CD4-positive, alpha-beta memory T cell (primary cell): Measurements from ENCODE around the gene DSTYK. TPM values are rescaled to one million over a fixed set of nuclear protein-coding genes. Genes with fewer than 3 reads are reported as not detected.

ENCODE experiments used
- CTCF ChIA-PET: fragments of 350-600 bp; sonication (Branson Sonifier 250); formaldehyde crosslinking; loops from one replicate; lab custom pipeline; 2021; ENCODE audit warnings: inconsistent platforms; ENCODE audit not compliant: partially characterized antibody; lab: Charles Lee
- POLR2A ChIA-PET: fragments of 350-600 bp; sonication (Branson Sonifier 250); formaldehyde crosslinking; loops from one replicate; lab custom pipeline; 2021; ENCODE audit not compliant: partially characterized antibody; lab: Charles Lee
- DNase-seq, 5 donors: peaks; one replicate each; pipeline versions ENCODE4 v3.0.0 to v3.0.0-alpha.2; 2020 to 2022; ENCODE audit warnings: mixed read lengths in 1 of 5
- H3K27ac ChIP-seq: one replicate; pipeline ENCODE4 v1.7.0; 2013; ENCODE audit warnings: low read depth, low read length
- H3K27me3 ChIP-seq: 2 replicates; pipeline ENCODE4 v1.7.0; 2013; ENCODE audit warnings: mild to moderate bottlenecking, low read length, moderate library complexity; ENCODE audit not compliant: insufficient read depth
- H3K36me3 ChIP-seq: 2 replicates; pipeline ENCODE4 v1.7.0; 2013; ENCODE audit warnings: mild to moderate bottlenecking, low read length, moderate library complexity; ENCODE audit not compliant: insufficient read depth
- H3K4me1 ChIP-seq: 2 replicates; pipeline ENCODE4 v1.7.0; 2013; ENCODE audit warnings: mild to moderate bottlenecking, low read length, moderate library complexity; ENCODE audit not compliant: insufficient read depth
- H3K4me3 ChIP-seq, 2 donors: one replicate each; pipeline ENCODE4 v1.7.0; 2013; ENCODE audit warnings: low read length in 2 of 2, mild to moderate bottlenecking in 1 of 2
- H3K9me3 ChIP-seq, 2 donors: one replicate each; pipeline ENCODE4 v1.7.0; 2013; ENCODE audit warnings: low read length in 2 of 2, control low read depth in 1 of 2; ENCODE audit not compliant: control insufficient read depth in 1 of 2
- H3K27ac Mint-ChIP-seq, 7 donors: one replicate each; pipeline ENCODE4 v1.8.0; 2020 to 2021; ENCODE audit warnings: mixed read lengths in 7 of 7, mild to moderate bottlenecking in 6 of 7, inconsistent platforms in 3 of 7, moderate library complexity in 3 of 7
- H3K27me3 Mint-ChIP-seq, 2 donors: one replicate each; pipeline ENCODE4 v1.8.0; 2020 to 2021; ENCODE audit warnings: mixed read lengths in 2 of 2
- H3K36me3 Mint-ChIP-seq, 2 donors: one replicate each; pipeline ENCODE4 v1.8.0; 2020 to 2021; ENCODE audit warnings: mixed read lengths in 2 of 2, inconsistent platforms in 1 of 2, mild to moderate bottlenecking in 1 of 2
- H3K4me1 Mint-ChIP-seq, 4 donors: one replicate each; pipeline ENCODE4 v1.8.0; 2020 to 2021; ENCODE audit warnings: mixed read lengths in 4 of 4, mild to moderate bottlenecking in 1 of 4
- H3K4me3 Mint-ChIP-seq, 8 donors: one replicate each; pipeline ENCODE4 v1.8.0; 2020 to 2021; ENCODE audit warnings: mixed read lengths in 8 of 8, mild to moderate bottlenecking in 7 of 8, moderate library complexity in 6 of 8, inconsistent platforms in 3 of 8
- H3K9me3 Mint-ChIP-seq, 8 donors: one replicate each; pipeline ENCODE4 v1.8.0; 2020 to 2021; ENCODE audit warnings: mixed read lengths in 8 of 8, mild to moderate bottlenecking in 5 of 8, inconsistent platforms in 3 of 8, moderate library complexity in 1 of 8
- intact Hi-C: fragments of 100-400 bp; cut with micrococcal nuclease; formaldehyde crosslinking; loops from one replicate; pipeline ENCODE4 v1.15.1; 2023
- polyA plus RNA-seq, 2 donors: library from polyadenylated mRNA; unstranded; fragments of 300-500 nt; fragmentation: Illumina TruSeq; gene quantifications; one replicate each; pipeline ENCODE4 v1.2.3, GENCODE V29; 2021
- total RNA-seq, 2 experiments: library from RNA; stranded (reverse); gene quantifications; one replicate each; pipeline ENCODE4 v1.2.3, GENCODE V29; 2021

DSTYK gene
- total and polyA plus RNA-seq, 4 experiments from 2014 or later: 5.3 to 16.6 (median 12.6) TPM

GRCh38 chr1:205240569-205240968 lies 29.1 kb upstream of the DSTYK start:
- no peaks in the 10 kb centered on the region for H3K9me3 ChIP-seq
- CTCF ChIA-PET: interaction anchor here (4.0 kb wide), 1 partner anchor 11 kb away, joined by 22 read pairs; no protein-coding TSS in a partner anchor
- H3K4me3 ChIP-seq: no peak overlapping the region
- no peak for DNase-seq
- H3K27ac ChIP-seq: no peak overlapping the region
- Mint-ChIP-seq H3K27ac (no peak overlapping the region), H3K4me3 (no peak overlapping the region), H3K4me1 (peaks cover 0 to 8% (median 1%) of the 10 kb centered on the region in 4 donors), H3K36me3 (no peaks in the 10 kb centered on the region), H3K27me3 (peaks cover 3 to 12% of the 10 kb centered on the region in 2 donors), H3K9me3 (no peaks in the 10 kb centered on the region)
- peaks cover 10% of the 10 kb centered on the region for H3K4me1 ChIP-seq
- intact Hi-C loops: no loop called here
- H3K36me3 ChIP-seq: no peaks in the 10 kb centered on the region
- POLR2A ChIA-PET: no interaction called here
- H3K27me3 ChIP-seq: no peaks in the 10 kb centered on the region

DNA sequence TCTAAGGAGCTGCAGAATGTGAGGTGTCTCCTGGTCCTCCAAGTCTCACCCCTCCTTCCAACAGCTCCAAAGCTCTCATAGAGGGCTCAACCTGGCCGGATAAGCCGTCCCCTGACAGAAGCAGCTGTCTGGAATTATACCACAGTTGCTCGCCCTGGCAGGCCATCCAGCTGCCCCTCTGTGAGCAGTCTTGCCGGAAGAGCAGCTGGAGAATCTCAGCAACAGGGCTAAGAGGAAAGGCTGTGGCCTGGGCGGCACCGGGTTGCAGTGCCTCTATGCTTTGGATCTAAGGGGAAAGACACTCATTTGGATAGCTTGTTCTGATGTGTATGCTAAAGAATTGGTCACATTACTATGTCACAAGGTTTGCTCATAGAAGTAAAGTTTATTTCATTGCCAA lies 28.6 kb upstream of the DSTYK start:
- Mint-ChIP-seq H3K4me3 (no peak overlapping the region), H3K27ac (no peak overlapping the region), H3K36me3 (no peaks in the 10 kb centered on the region), H3K27me3 (peaks cover 3 to 12% of the 10 kb centered on the region in 2 donors), H3K4me1 (peaks cover 0 to 8% (median 1%) of the 10 kb centered on the region in 4 donors), H3K9me3 (no peaks in the 10 kb centered on the region)
- Histone ChIP-seq H3K4me3 (no peak overlapping the region), H3K9me3 (no peaks in the 10 kb centered on the region), H3K4me1 (peaks cover 10% of the 10 kb centered on the region), H3K36me3 (no peaks in the 10 kb centered on the region), H3K27me3 (no peaks in the 10 kb centered on the region), H3K27ac (no peak overlapping the region)
- DNase-seq: no peak
- intact Hi-C loops: no loop called here
- POLR2A ChIA-PET: no interaction called here
- CTCF ChIA-PET: interaction anchor here (4.0 to 5.1 kb wide), 2 partner anchors 11 to 17 kb away, joined by 19 to 22 read pairs; no protein-coding TSS in a partner anchor

- Mint-ChIP-seq H3K27ac (no peak overlapping the region), H3K27me3 (peaks cover 3 to 12% of the 10 kb centered on the region in 2 donors), H3K9me3 (no peaks in the 10 kb centered on the region), H3K4me1 (peaks cover 0 to 8% (median 1%) of the 10 kb centered on the region in 4 donors), H3K36me3 (no peaks in the 10 kb centered on the region), H3K4me3 (no peak overlapping the region)
- H3K36me3 ChIP-seq: no peaks in the 10 kb centered on the region
- CTCF ChIA-PET: interaction anchor here (1.2 to 5.1 kb wide), 4 partner anchors 10 to 18 kb away, joined by 3 to 22 read pairs (median 12); no protein-coding TSS in a partner anchor
- no peak overlapping the region for H3K27ac ChIP-seq
- intact Hi-C loops: no loop called here
- no peak for DNase-seq
- H3K4me3 ChIP-seq: no peak overlapping the region
- H3K4me1 ChIP-seq: peaks cover 10% of the 10 kb centered on the region
- H3K9me3 ChIP-seq: no peaks in the 10 kb centered on the region
- POLR2A ChIA-PET: no interaction called here
- no peaks in the 10 kb centered on the region for H3K27me3 ChIP-seq
Measured at GRCh38 chr1:205239078-205239477, 27.6 kb upstream of the DSTYK start.

- intact Hi-C loops: no loop called here
- DNase-seq: no peak
- H3K4me1 Mint-ChIP-seq: peaks cover 0 to 8% (median 1%) of the 10 kb centered on the region in 4 donors
- Histone ChIP-seq H3K9me3 (no peaks in the 10 kb centered on the region), H3K36me3 (no peaks in the 10 kb centered on the region), H3K27ac (no peak overlapping the region), H3K4me1 (peaks cover 10% of the 10 kb centered on the region), H3K4me3 (no peak overlapping the region), H3K27me3 (no peaks in the 10 kb centered on the region)
- H3K9me3 Mint-ChIP-seq: no peaks in the 10 kb centered on the region
- H3K4me3 Mint-ChIP-seq: no peak overlapping the region
- ChIA-PET CTCF (interaction anchor here (1.3 to 5.1 kb wide), 3 partner anchors 8 to 20 kb away, joined by 3 to 22 read pairs (median 19); no protein-coding TSS in a partner anchor), POLR2A (no interaction called here)
- peaks cover 3 to 13% of the 10 kb centered on the region in 2 donors for H3K27me3 Mint-ChIP-seq
- no peaks in the 10 kb centered on the region for H3K36me3 Mint-ChIP-seq
- H3K27ac Mint-ChIP-seq: peak overlapping the region in 1 of 7 donors; percentile 26
Measured at GRCh38 chr1:205237526-205238484, 26.3 kb upstream of the DSTYK start.

DNA sequence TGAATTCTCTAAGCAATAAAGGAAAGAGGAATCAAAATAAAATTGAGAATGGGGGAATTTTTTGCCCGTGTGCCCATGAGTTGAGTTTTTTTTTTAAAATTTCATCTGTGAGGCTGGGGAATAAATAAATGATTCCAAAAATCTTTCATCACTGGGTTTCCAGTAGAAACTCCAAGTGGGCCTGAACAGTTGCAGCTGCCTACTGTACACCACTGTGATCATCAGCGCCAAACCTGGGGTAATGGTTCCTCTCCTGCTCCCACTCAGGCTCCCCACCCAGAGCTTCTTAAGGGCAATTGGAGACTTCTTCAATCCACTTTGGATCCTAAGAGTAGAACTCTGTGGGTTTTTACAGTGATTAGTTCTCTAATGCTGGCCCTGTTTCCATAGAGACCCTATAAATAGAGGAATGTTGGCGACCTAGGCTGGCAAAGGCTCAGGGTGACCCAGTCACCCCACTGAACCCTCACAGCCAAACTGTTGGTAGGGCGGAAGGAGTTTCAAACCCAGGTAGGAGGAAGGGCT lies 25.5 kb upstream of the DSTYK start:
- Histone ChIP-seq H3K9me3 (no peaks in the 10 kb centered on the region), H3K36me3 (no peaks in the 10 kb centered on the region), H3K4me3 (no peak overlapping the region), H3K27ac (no peak overlapping the region), H3K27me3 (no peaks in the 10 kb centered on the region), H3K4me1 (peaks cover 10% of the 10 kb centered on the region)
- intact Hi-C loops: no loop called here
- H3K9me3 Mint-ChIP-seq: no peaks in the 10 kb centered on the region
- CTCF ChIA-PET: interaction anchor here (4.0 to 5.1 kb wide), 2 partner anchors 7 to 20 kb away, joined by 19 to 22 read pairs; no protein-coding TSS in a partner anchor
- H3K4me1 Mint-ChIP-seq: peaks cover 0 to 8% (median 1%) of the 10 kb centered on the region in 4 donors
- POLR2A ChIA-PET: no interaction called here
- H3K27me3 Mint-ChIP-seq: peaks cover 5 to 15% of the 10 kb centered on the region in 2 donors
- no peak overlapping the region for H3K27ac Mint-ChIP-seq
- no peak for DNase-seq
- H3K4me3 Mint-ChIP-seq: no peak overlapping the region
- no peaks in the 10 kb centered on the region for H3K36me3 Mint-ChIP-seq

DNA sequence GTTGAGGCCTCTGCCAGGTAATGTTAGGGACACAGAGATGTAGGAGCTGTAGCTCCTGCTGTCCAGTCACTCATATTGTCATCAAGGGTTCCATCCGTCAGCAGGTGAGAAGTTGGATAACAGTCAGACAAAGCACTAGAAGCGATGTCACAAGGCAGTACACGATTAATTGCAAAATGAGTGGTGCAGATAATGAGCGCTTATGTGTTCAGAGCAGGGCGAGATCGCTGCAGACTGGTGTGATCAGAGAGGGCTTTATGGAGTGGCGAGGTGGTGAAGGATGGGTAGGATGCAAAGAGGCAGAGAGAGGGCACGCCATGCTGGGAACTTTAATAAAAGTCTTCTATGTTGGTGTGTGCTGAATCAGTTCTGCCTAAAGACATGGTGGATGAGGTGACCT lies 25.0 kb upstream of the DSTYK start:
- Mint-ChIP-seq H3K27me3 (peaks cover 5 to 15% of the 10 kb centered on the region in 2 donors), H3K4me3 (no peak overlapping the region), H3K9me3 (no peaks in the 10 kb centered on the region), H3K36me3 (no peaks in the 10 kb centered on the region), H3K27ac (no peak overlapping the region), H3K4me1 (peaks cover 0 to 8% (median 1%) of the 10 kb centered on the region in 4 donors)
- Histone ChIP-seq H3K4me3 (no peak overlapping the region), H3K27me3 (no peaks in the 10 kb centered on the region), H3K4me1 (peaks cover 10% of the 10 kb centered on the region), H3K36me3 (no peaks in the 10 kb centered on the region), H3K9me3 (no peaks in the 10 kb centered on the region), H3K27ac (no peak overlapping the region)
- intact Hi-C loops: no loop called here
- CTCF ChIA-PET: interaction anchor here (5.1 kb wide), 1 partner anchor 21 kb away, joined by 19 read pairs; no protein-coding TSS in a partner anchor
- DNase-seq: no peak
- POLR2A ChIA-PET: no interaction called here

- H3K9me3 ChIP-seq: no peaks in the 10 kb centered on the region
- intact Hi-C loops: no loop called here
- DNase-seq: no peak
- H3K36me3 ChIP-seq: no peaks in the 10 kb centered on the region
- H3K9me3 Mint-ChIP-seq: no peaks in the 10 kb centered on the region
- H3K27me3 ChIP-seq: no peaks in the 10 kb centered on the region
- no peak overlapping the region for H3K4me3 ChIP-seq
- ChIA-PET POLR2A (no interaction called here), CTCF (interaction anchor here (5.1 kb wide), 1 partner anchor 22 kb away, joined by 19 read pairs; no protein-coding TSS in a partner anchor)
- H3K4me1 ChIP-seq: peaks cover 10% of the 10 kb centered on the region
- no peaks in the 10 kb centered on the region for H3K36me3 Mint-ChIP-seq
- H3K27ac Mint-ChIP-seq: no peak overlapping the region
- peaks cover 0 to 8% (median 1%) of the 10 kb centered on the region in 4 donors for H3K4me1 Mint-ChIP-seq
- H3K27ac ChIP-seq: no peak overlapping the region
- H3K27me3 Mint-ChIP-seq: peaks cover 5 to 15% of the 10 kb centered on the region in 2 donors
- H3K4me3 Mint-ChIP-seq: no peak overlapping the region
Measured at GRCh38 chr1:205235951-205236350, 24.4 kb upstream of the DSTYK start.
